GM19372 (cell line): Measurements from ENCODE around the gene SULT2B1.
"Not testable (repeated sequence)": the region's sequence is repeated elsewhere in the genome, so short reads cannot be mapped to it uniquely, and the experiment has no call there.

ENCODE experiments used
- ATAC-seq: cut with Tn5 transposase; IDR thresholded peaks from one replicate; pipeline ENCODE4 v1.9.1; 2021; ENCODE audit warnings: mild to moderate bottlenecking, low read depth, moderate library complexity; ENCODE audit not compliant: unreplicated experiment

SULT2B1 gene

DNA sequence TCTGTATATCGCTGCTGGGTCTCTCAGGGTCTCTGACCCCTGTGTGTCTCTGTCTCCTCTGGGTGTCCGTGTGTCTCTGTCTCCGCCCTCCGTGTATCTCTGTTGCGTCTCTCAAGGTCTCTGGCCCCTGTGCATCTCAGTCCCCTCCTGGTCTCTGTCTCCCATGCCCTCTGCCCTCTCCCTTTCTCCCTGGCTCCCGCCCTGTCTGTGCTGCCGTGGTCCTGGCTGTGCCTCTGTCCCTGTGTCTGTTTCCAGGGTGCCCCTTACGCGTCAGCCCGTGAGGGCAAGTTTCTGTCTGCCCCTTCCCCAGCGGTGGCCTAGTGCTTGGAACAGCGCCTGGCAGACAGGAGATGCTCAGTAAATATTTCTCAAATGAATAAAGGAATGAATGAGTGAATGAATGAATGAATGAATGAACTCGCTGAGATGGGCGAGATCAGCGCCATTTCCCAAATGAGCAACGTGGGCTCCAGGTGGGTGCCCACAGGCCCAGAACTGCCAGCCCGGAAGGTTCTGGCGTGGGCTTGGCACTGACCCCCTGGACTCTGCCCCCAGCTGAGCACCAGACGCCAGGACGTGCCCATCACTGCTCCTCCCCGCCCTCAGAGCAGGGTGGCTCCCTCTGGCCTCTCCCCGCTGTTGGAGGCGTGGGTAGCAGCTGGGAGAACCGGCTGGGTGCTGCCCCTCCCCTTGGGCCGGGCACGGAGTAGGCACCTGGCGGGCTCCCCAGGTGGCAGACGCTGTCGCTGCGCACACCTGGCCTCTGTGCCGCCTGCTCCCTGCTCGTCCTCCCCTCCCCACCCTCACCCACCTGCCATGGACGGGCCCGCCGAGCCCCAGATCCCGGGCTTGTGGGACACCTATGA, at the start of gene SULT2B1:
SULT2B1 (plus strand) TSS at position 736 of the 866 bp plus-strand sequence; CDS start at position 817, 81 bp downstream.
- no peak for ATAC-seq

DNA sequence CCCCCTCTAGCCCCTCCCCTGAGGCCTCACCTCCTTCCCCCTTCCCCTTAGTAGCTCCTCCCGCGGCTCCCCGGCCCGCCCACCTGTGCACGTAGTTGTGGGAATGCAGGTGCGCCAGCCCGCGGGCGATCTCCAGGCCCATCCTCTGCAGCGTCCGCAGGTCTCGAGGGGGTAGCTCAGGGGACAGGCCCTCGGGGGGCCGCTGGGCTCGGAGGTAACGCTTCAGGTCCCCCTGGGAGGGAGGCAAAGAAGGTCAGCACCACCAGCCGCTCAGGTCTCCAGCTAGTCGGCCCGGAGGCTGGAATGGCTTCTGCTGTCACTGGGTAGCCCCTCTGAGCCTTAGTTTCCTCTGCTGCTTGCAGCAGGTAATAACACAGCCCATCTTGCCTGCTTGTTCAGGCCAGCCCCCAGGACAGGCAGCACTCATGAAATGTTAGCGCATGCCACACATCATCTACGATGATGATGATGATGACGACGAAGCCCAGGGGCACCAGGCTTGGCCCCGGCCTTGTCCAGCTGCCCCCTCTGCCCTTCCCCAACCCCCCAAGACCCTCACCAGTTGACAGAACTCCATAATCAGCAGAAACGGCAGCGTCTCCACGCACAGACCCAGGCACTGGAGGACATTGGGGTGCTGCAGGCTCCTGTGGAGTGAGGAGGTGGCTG, 49.5 kb upstream of the SULT2B1 start:
- no peak for ATAC-seq

DNA sequence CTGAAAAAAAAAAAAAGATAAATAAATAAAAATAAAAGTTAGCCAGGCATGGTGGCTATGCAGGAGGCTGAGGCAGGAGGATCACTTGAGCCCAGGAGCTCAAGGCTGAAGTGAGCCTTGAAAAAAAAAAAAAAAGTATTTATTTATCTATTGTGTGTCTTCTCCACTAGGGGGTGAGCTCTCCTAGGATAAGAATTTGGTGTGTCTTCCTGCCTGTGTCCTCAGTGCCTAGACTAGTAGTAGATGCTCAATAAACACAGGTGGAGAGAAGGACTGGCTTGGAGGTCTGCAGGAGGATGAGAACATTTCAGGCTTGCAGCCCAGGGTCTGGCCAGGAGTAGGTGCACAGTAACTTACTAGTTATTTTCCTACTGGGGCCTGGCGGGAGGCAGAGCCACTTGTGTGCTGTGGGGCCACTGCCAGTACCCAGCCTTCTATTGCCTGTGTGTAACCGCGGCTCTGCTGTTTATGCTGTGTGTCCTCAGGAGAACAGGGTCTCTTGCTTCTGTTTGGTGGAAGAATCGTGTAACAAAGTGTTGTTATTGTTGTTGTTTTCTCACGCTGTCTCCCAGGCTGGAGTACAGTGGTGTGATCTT, 45.7 kb upstream of the SULT2B1 start:
- no peak for ATAC-seq

DNA sequence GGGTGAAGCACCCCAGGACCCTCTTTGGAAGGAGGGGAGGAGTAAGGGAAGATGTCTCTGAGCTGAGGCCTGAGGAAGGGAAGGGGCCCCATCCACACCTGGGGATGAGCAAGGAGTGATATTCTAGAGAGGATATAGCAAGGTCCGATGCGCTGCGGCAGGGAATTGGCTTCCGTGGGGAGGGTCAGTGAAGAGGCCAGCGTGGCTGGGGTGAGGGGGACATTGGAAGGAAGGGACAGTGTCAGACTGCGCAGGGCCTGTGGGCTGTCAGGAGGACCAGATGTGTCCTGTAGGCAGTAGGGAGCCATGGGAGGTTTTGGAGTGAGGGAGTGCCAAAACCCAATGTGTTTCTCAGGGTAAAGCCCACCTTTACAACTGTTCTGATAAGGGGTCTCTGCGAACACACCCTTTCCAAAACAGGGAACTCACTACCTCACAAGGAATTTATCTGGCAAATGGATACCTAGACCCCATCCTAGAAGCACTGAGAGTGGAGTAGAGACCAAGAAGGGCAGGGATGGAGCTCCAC, 44.0 kb upstream of the SULT2B1 start:
- no peak for ATAC-seq

DNA sequence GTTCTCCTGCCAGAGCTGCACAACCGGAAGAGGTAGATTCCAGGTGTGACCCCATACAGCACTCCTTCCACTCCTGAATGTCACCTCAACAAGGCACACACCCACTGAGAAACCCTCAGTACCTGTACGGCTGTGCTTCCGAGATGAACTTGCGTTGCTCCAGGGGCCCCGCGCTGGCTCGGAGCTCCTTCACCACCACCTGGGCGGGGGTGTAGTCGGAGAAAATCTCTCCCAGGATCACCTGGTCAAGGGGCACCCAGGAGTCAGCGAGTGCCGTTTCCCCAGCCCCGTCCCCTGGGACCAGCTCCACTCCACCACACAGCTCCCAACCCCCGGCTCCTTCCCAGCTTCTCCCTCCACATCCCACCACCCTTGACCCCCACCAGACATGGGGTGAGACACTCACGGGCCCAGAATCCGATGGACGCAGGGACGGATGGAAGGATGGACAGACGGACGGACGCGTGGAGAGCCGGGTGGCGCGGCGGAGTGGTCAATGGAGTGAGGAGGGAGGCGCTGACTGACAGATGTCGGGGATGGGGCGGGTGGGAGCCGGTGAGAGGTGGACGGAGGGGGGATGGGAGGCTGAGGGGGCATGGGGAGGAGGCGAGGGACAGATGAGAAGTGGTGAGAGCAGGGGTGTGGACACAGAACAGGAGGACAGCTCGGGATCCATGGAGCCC, 43.1 kb upstream of the SULT2B1 start:
- ATAC-seq: no peak

DNA sequence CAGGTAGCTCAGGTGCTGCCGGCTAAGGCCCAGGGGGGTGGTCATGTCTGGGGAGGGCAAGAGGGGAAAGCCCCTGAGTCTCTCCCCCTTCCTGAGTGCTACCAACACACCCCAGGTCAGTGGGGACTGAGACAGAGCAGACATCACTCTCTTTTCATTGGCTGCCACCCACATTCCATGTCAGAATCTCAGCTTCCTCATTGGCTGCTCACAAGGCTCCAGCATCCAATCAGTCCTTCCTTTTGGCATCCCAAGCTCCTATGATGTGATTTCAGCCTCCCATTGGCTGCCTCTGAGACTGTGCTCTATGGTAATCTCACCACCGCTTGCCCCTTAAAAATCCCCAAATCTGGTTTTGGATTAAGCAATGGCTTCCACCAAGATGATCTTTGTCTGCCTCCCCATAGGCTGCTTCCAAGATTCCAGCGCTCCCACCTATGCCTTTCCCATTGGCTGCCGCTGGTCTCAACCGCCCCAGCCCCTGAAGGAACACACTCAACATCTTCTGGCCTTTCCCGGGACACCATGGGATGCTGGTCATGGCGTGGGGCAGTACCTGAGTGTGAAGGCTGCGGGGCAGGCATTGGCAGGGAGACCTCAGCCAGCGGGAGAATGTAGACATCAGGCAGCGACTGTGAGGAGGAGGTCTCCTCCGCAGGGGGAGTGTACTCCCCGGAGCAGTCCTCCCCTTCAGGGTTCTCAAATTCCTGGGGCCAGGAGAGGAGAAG, 42.3 kb upstream of the SULT2B1 start:
- ATAC-seq: no peak

DNA sequence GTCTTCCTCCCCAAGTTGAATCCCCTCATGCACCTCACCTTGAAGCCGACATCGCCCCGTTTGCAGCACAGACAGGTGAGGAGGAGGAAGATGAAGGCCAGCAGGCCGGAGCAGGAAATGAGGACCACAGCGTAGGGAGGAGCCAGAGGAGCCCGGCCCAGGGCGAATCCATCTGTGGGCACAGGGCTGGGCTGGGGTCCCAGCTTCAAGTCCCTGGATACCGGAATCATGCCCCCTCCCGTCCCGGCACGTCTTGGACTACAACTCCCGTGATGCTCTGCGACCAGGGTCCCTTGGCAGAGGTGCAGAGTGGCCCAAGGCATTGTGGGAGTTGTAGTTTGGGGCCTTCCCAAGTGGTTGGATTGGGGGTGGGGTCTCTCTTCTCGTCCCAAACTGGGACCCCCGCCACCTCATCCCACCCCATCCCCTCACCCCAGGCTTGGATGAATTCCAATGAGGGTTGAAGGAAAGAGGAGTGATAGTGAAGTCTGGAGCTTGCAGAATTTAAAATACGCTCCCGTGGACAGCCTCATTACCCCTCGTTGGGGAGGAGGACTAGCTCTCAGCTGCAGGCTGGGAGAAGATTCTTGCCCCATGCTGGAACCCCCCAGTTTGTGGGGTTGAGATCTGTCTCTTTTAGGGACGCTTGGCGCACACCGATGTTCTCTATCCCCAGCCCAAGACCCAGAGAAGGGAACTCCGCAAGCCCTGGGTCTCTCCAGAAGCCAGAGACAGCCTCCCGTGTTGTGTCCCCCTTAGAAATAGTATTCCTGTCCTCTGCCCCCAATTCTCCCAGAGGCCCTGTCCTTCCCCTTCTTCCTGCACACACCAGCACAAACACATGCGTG, 41.3 kb upstream of the SULT2B1 start:
- ATAC-seq: no peak

DNA sequence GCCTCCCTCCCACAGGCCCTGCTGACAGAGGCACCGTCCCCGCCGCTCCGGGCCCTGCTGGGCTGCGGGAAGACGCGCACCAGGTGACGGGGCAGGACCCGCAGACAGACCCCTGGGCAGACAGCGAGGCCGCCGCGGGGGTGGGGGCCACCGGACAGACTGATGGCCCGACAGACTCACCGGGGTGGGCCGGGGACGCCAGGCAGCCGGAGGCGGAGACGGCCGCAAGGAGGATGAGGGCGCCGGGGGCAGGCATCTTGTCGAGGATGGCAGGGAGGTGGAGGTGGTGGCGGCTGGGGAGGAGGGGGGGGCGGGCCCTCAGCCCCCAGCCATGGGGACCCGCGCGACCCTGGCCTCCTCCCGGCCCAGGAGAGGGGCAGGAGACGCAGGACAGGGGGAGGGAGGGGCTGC, 40.6 kb upstream of the SULT2B1 start:
- no peak for ATAC-seq

DNA sequence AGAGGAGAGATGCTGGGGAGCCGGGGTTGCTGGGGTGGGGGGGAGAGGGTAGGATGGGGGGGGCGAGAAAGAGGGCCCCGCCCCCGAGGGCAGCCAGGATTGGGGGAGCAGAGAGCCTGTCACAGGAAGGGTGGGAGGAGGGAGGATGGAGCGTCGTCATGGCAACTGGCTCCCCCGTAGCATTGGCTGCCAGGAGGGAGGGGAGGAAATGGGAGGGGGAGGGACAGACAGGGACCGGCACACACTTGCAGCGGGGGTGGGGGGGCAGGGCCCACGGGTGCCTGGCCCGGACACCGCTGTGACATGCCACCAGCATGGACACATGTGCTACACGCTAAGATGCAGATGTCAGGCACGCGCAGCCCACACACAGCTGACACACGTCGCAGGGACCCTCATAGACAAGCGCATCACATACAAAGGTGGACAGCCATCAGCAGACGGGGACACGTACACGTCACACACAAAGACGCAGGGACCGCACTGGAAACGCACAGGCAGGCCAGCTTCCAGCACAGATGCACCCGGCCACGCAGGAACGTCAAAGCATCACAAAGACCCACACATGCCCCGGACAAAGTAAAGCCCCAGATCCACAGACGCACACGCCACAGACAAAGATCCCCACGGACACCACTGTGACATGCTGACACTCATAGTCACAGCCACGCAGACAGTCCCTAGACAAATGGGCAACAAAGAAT, 40.0 kb upstream of the SULT2B1 start, which contains the start of gene LMTK3:
LMTK3 (minus strand) TSS at position 36 of the 704 bp plus-strand sequence. CDS start 259 bp downstream, outside the sequence.
- ATAC-seq: no peak

DNA sequence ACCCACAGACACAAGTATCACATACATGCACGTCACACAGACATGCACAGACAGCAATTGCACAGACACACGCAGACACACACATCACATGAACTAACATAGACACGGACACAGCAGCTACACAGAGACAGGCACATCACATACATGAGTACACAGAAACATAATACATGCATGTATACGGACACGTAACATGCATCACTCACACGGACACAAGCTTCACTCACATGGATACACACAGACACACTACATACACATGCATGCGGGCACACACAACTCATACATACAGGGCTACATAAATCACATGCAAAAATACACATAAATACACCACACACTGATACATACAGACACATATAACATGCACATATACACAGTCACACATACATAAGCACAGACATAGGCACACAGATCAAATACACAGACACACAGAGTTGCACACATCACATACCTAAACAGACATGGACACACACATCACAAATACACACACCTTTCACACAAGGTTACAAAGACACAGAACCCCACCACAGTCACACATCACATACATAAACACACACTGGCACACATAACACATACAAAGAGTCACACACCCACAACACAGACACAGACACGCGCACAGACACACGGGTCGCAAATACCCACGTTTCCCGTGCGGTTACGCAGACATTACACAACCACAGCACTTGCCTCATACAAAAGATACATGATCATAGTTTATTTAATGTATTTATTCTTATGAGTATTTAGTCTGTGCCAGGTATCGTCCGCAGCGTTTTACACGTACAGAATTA, 39.3 kb upstream of the SULT2B1 start:
- ATAC-seq: no peak

DNA sequence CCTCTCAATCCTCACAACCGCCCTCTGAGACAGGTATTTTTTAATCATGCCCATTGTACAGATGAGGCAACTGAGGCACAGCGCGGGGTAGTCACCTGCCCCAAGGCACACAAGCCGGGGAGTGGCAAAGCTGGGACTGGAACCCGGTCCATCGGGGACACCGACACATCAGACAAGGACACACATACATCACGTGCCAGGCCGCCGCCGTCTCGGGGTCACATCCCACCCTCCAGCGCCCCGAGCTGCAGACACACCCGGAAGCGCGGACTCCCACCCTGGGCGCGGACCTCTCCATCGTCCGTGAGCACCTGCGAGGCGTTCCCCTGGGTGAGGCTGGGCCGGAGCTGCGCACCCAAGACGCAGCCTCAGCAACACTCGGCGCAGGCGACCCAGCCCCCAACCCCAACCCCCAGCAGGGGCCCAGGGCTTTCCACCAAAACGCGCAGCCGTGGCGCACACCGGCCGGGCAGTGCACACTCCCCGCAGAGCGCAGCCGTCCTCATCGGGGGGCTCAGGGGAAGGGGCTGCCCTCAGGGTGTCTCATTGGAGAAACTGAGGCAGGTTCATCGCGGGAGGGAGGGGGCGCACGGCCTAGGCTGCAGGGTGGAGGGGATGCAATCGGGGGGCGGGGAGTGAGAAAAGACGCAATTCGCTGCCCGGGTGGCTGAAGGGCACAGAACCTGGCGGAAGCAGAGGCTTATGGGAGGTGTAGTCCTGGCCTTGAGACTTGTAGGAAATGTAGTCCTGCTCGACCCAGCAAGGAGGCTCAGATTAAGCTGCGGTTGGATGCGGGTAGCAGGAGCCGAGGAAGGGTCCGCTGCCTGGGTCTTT, 38.5 kb upstream of the SULT2B1 start:
- peak; percentile 61 for ATAC-seq

DNA sequence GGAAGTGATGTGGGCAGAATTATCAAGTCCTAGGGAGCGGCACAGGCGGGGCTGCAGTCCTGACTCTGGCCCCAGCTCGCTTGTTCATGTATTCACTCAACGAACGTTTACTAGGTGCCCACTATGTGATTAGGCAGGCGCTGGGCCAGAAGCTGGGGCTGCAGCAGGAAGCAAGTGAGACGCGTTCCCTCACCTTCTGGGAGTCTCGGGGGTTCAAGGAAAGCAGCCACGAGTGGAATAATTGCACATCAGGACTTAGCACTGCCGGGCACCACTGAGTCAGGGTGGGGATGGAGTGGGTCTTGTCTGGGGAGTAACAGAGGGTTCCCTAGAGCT, 37.9 kb upstream of the SULT2B1 start:
- no peak for ATAC-seq

DNA sequence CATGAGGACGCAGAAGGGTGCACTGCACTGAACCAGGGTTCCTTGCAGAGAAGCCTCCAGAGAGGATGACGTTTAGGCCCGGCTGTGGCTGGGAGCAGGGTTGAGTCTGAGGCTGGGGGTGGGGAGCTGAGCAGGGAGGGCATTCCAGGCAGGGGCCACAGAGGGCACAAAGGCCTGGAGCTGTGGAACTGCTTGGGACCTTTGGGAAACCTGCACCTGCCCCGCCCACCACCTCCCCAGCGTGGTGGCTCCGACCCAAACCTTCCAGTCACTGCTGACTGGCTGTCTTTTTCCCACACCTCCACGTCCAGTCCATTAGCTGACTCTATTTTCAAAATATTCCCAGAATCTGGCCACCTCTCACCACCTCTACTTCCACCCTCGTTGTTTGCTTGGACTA, 35.4 kb upstream of the SULT2B1 start:
- no peak for ATAC-seq

DNA sequence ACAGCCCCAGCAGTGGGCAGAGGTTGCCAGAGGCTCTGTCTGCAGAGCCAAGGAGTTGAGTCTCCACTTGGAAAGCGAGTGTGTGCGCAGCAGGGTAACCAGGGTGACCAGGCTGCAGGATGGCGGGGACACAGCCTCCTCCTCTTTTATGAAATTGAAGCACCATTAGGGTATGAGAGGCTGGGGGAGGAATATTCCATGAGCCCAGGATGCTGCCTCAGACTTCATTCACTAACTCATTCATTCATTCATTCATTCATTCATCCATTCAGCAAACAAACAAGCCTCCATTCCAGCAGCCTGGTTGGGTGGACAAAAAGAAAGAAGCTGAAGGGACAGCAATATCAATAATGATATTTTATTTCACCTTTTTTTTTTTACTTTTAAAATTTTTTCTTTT, 33.8 kb upstream of the SULT2B1 start:
- no peak for ATAC-seq

DNA sequence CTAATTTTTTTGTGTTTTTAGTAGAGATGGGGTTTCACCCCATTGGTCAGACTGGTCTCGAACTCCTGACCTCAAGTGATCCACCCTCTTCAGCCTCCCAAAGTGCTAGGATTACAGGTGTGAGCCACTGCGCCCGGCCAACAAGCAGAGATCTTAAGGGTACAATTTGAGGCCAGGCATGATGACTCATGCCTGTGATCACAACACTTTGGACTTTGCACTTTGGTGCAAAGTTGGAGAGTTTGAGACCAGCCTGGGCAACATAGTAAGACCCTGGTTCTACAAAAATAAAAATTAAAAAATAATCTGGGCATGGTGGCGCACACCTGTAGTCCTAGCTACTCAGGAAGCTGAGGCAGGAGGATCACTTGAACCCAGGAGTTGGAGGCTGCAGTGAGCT, 32.5 kb upstream of the SULT2B1 start:
- ATAC-seq: not testable (repeated sequence)

DNA sequence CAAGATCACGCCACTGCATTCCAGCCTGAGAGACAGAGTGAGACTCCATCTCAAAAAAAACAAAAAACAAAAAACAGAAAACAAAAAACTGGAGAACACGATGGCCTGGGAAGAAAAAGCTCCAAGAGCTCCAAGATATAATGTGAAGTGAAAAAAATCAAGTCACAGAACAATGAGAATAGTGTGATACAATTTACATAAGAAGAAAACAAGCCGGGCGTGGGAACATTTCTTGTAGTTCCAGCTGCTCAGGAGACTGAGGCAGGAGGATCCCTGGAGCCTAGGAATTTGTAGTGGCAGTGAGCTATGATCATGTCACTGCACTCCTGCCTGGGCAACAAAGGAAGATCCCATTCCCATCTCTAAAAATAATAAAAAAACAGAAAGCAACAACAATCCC, 31.8 kb upstream of the SULT2B1 start:
- no peak for ATAC-seq

DNA sequence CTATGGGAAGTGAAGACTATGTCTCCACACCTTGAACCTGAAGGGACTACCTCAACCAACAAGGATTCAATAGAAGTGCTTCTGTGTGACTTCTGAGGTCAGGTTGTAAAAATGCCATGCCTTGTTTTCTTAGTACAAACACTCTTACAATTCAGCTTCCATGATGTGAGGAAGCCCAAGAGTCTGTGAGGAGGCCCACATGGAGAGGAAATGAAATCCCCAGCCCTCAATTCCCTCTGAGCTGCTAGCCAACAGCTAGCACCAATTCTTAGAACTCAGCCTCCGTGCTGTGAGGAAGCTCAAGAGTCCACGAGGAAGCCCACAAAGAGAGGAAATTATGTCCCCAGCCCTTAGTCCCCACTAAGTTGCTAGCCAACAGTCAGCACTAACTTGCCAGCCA, 27.8 kb upstream of the SULT2B1 start:
- no peak for ATAC-seq
